ENCODE results near the gene OSBPL5.

DNA sequence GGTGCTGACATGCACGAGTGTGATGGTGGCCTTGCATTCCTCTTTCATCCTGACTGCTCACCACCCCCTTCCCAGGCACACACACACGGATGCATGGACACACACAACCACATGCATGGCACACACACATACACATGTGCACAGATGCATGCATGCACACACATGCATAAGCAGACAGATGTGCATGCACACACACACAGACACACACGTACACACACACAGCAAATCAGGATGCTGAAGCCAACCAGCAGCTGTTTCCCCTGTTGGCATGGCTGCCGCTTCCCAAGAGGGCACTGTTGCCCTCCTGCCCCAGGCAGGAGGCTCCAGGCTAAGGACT lies 15.3 kb downstream of the OSBPL5 start:
- TF ChIP-seq, protein P1, sequence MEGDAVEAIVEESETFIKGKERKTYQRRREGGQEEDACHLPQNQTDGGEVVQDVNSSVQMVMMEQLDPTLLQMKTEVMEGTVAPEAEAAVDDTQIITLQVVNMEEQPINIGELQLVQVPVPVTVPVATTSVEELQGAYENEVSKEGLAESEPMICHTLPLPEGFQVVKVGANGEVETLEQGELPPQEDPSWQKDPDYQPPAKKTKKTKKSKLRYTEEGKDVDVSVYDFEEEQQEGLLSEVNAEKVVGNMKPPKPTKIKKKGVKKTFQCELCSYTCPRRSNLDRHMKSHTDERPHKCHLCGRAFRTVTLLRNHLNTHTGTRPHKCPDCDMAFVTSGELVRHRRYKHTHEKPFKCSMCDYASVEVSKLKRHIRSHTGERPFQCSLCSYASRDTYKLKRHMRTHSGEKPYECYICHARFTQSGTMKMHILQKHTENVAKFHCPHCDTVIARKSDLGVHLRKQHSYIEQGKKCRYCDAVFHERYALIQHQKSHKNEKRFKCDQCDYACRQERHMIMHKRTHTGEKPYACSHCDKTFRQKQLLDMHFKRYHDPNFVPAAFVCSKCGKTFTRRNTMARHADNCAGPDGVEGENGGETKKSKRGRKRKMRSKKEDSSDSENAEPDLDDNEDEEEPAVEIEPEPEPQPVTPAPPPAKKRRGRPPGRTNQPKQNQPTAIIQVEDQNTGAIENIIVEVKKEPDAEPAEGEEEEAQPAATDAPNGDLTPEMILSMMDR (IDR thresholded peaks at IDR 0.05) = no peak
- TF ChIP-seq EZH2 (IDR thresholded peaks at IDR 0.05) (no peak), EZH2phosphoT487 (IDR thresholded peaks at IDR 0.05) (no peak)
